T-helper 1 cell treated with Interleukin-12 subunit alpha and Interleukin-12 subunit beta and Interleukin-4 antibody, amounts not matched to agents 30 μg/mL and 1 μg/mL, for 36 hours (primary cell): ENCODE measurements around the gene MMP23B.
A peak's percentile ranks its signal among the peaks of the same experiment; 100 is the strongest.
"Not testable (repeated sequence)": the region's sequence is repeated elsewhere in the genome, so short reads cannot be mapped to it uniquely, and the experiment has no call there.

Source experiments
- H3K27ac Mint-ChIP-seq: one replicate; pipeline ENCODE4 v1.8.0; 2021; ENCODE audit warnings: mild to moderate bottlenecking, mixed read lengths
- H3K27me3 Mint-ChIP-seq: one replicate; pipeline ENCODE4 v1.8.0; 2021; ENCODE audit warnings: low read depth, mixed read lengths
- H3K36me3 Mint-ChIP-seq: one replicate; pipeline ENCODE4 v1.8.0; 2021; ENCODE audit warnings: low read depth, mixed read lengths
- H3K4me1 Mint-ChIP-seq: one replicate; pipeline ENCODE4 v1.8.0; 2021; ENCODE audit warnings: low read depth, mixed read lengths
- H3K4me3 Mint-ChIP-seq: one replicate; pipeline ENCODE4 v1.8.0; 2021; ENCODE audit warnings: mild to moderate bottlenecking, moderate library complexity, mixed read lengths
- H3K9me3 Mint-ChIP-seq: one replicate; pipeline ENCODE4 v1.8.0; 2021; ENCODE audit warnings: mixed read lengths

Gene MMP23B

GRCh38 chr1:1648265-1648664, 16.3 kb downstream of the MMP23B start:
- H3K9me3 Mint-ChIP-seq, H3K27ac Mint-ChIP-seq, H3K4me1 Mint-ChIP-seq, H3K4me3 Mint-ChIP-seq, H3K27me3 Mint-ChIP-seq: not testable (repeated sequence)
- peaks cover 43% of the 10 kb centered on the region for H3K36me3 Mint-ChIP-seq

GRCh38 chr1:1658583-1659549, 26.9 kb downstream of the MMP23B start, which contains the start of gene CDK11B:
CDK11B (minus strand) TSS chr1:1659004; CDS start chr1:1657485, 1,519 bp downstream.
- not testable (repeated sequence) for H3K36me3 Mint-ChIP-seq, H3K9me3 Mint-ChIP-seq, H3K27me3 Mint-ChIP-seq, H3K4me1 Mint-ChIP-seq
- Mint-ChIP-seq H3K27ac (peak within 1 kb of the TSS; percentile 100), H3K4me3 (peak within 1 kb of the TSS; percentile 90)

GRCh38 chr1:1662392-1662791, 30.4 kb downstream of the MMP23B start:
- H3K27ac Mint-ChIP-seq, H3K27me3 Mint-ChIP-seq, H3K4me1 Mint-ChIP-seq, H3K9me3 Mint-ChIP-seq, H3K4me3 Mint-ChIP-seq, H3K36me3 Mint-ChIP-seq: not testable (repeated sequence)

- not testable (repeated sequence) for H3K4me1 Mint-ChIP-seq, H3K27me3 Mint-ChIP-seq, H3K36me3 Mint-ChIP-seq, H3K4me3 Mint-ChIP-seq, H3K27ac Mint-ChIP-seq, H3K9me3 Mint-ChIP-seq
Measured at GRCh38 chr1:1662830-1663560, 31.0 kb downstream of the MMP23B start.

- H3K27ac Mint-ChIP-seq, H3K27me3 Mint-ChIP-seq: not testable (repeated sequence)
Measured at GRCh38 chr1:1664318-1664717, 32.3 kb downstream of the MMP23B start.

GRCh38 chr1:1664941-1665814, 33.2 kb downstream of the MMP23B start:
- peaks cover 4% of the 10 kb centered on the region for H3K4me1 Mint-ChIP-seq
- no peak overlapping the region for H3K4me3 Mint-ChIP-seq
- no peak overlapping the region for H3K27ac Mint-ChIP-seq
- H3K27me3 Mint-ChIP-seq, result no peaks in the 10 kb centered on the region
- H3K36me3 Mint-ChIP-seq, result peaks cover 5% of the 10 kb centered on the region
- no peaks in the 10 kb centered on the region for H3K9me3 Mint-ChIP-seq

More at GRCh38 chr1:1664318-1664717, 32.3 kb downstream of the MMP23B start:
- not testable (repeated sequence) for H3K36me3 Mint-ChIP-seq, H3K4me1 Mint-ChIP-seq, H3K9me3 Mint-ChIP-seq, H3K4me3 Mint-ChIP-seq

- Mint-ChIP-seq H3K27ac (no peak overlapping the region), H3K9me3 (no peaks in the 10 kb centered on the region), H3K36me3 (peaks cover 5% of the 10 kb centered on the region), H3K4me1 (peaks cover 4% of the 10 kb centered on the region), H3K27me3 (no peaks in the 10 kb centered on the region), H3K4me3 (no peak overlapping the region)
Measured at GRCh38 chr1:1665815-1666251, 33.9 kb downstream of the MMP23B start.

- Mint-ChIP-seq H3K36me3 (peaks cover 5% of the 10 kb centered on the region), H3K4me3 (no peak overlapping the region), H3K9me3 (no peaks in the 10 kb centered on the region), H3K27ac (no peak overlapping the region), H3K4me1 (peaks cover 4% of the 10 kb centered on the region), H3K27me3 (no peaks in the 10 kb centered on the region)
Measured at GRCh38 chr1:1666526-1666925, 34.6 kb downstream of the MMP23B start.

GRCh38 chr1:1669468-1670440, 37.8 kb downstream of the MMP23B start:
- Mint-ChIP-seq H3K4me3 (no peak overlapping the region), H3K4me1 (no peaks in the 10 kb centered on the region), H3K27me3 (no peaks in the 10 kb centered on the region), H3K36me3 (peaks cover 11% of the 10 kb centered on the region), H3K27ac (no peak overlapping the region), H3K9me3 (no peaks in the 10 kb centered on the region)

- H3K27ac Mint-ChIP-seq, result no peak overlapping the region
- H3K9me3 Mint-ChIP-seq, result no peaks in the 10 kb centered on the region
- H3K4me1 Mint-ChIP-seq, result no peaks in the 10 kb centered on the region
- no peak overlapping the region for H3K4me3 Mint-ChIP-seq
- no peaks in the 10 kb centered on the region for H3K27me3 Mint-ChIP-seq
- peaks cover 11% of the 10 kb centered on the region for H3K36me3 Mint-ChIP-seq
Measured at GRCh38 chr1:1670866-1671265, 38.9 kb downstream of the MMP23B start.

GRCh38 chr1:1671365-1672119, 39.6 kb downstream of the MMP23B start:
- Mint-ChIP-seq H3K4me1 (no peaks in the 10 kb centered on the region), H3K27ac (no peak overlapping the region), H3K9me3 (no peaks in the 10 kb centered on the region), H3K36me3 (peaks cover 11% of the 10 kb centered on the region), H3K27me3 (no peaks in the 10 kb centered on the region), H3K4me3 (no peak overlapping the region)

GRCh38 chr1:1672181-1672965, 40.4 kb downstream of the MMP23B start:
- no peaks in the 10 kb centered on the region for H3K4me1 Mint-ChIP-seq
- no peaks in the 10 kb centered on the region for H3K27me3 Mint-ChIP-seq
- H3K4me3 Mint-ChIP-seq, result no peak overlapping the region
- H3K36me3 Mint-ChIP-seq, result peaks cover 10% of the 10 kb centered on the region
- H3K27ac Mint-ChIP-seq, result no peak overlapping the region
- H3K9me3 Mint-ChIP-seq, result no peaks in the 10 kb centered on the region
